H9 (cell line): ENCODE data around the gene BRAF. TPM values are rescaled to one million over a fixed set of nuclear protein-coding genes. Genes with fewer than 3 reads are reported as not detected.

Source experiments
- DNase-seq: peaks from one replicate; pipeline ENCODE4 v3.0.0-alpha.2; 2017
- H2AFZ ChIP-seq: one replicate; pipeline ENCODE4 v1.6.1; 2013; ENCODE audit warnings: mild to moderate bottlenecking, low read length, control low read depth, moderate library complexity
- H2AK5ac ChIP-seq: 2 replicates; pipeline ENCODE4 v1.6.1; 2013; ENCODE audit warnings: low read length, control low read depth, mixed read lengths; ENCODE audit not compliant: insufficient read length
- H2BK120ac ChIP-seq: one replicate; pipeline ENCODE4 v1.6.1; 2013; ENCODE audit warnings: low read depth, mild to moderate bottlenecking, low read length, control low read depth, inconsistent platforms; ENCODE audit not compliant: poor library complexity, severe bottlenecking
- H2BK12ac ChIP-seq: 2 replicates; pipeline ENCODE4 v1.6.1; 2013; ENCODE audit warnings: low read length, control low read depth, mixed read lengths, low read depth; ENCODE audit not compliant: insufficient read length
- H2BK15ac ChIP-seq: 2 replicates; pipeline ENCODE4 v1.6.1; 2013; ENCODE audit warnings: low read depth, low read length, control low read depth
- H2BK20ac ChIP-seq: one replicate; pipeline ENCODE4 v1.6.1; 2013; ENCODE audit warnings: low read depth, mild to moderate bottlenecking, low read length, control low read depth, inconsistent platforms; ENCODE audit not compliant: poor library complexity, severe bottlenecking
- H2BK5ac ChIP-seq: 2 replicates; pipeline ENCODE4 v1.6.1; 2013; ENCODE audit warnings: low read length, control low read depth, mixed read lengths; ENCODE audit not compliant: insufficient read length
- H3K14ac ChIP-seq: 2 replicates; pipeline ENCODE4 v1.6.1; 2013; ENCODE audit warnings: low read length, control low read depth; ENCODE audit not compliant: insufficient read depth
- H3K18ac ChIP-seq: 2 replicates; pipeline ENCODE4 v1.6.1; 2013; ENCODE audit warnings: low read depth, mild to moderate bottlenecking, mixed read lengths, low read length, control low read depth; ENCODE audit not compliant: insufficient read length
- H3K23ac ChIP-seq: 2 replicates; pipeline ENCODE4 v1.6.1; 2013; ENCODE audit warnings: low read length, control low read depth, mixed read lengths, low read depth; ENCODE audit not compliant: insufficient read length
- H3K23me2 ChIP-seq: 2 replicates; pipeline ENCODE4 v1.6.1; 2013; ENCODE audit warnings: low read depth, mild to moderate bottlenecking, mixed read lengths, low read length, control low read depth; ENCODE audit not compliant: insufficient read length, poor library complexity, severe bottlenecking
- H3K27ac ChIP-seq: 2 replicates; pipeline ENCODE4 v1.5.1; 2013; ENCODE audit warnings: low read length, control low read depth, mixed read lengths, low read depth; ENCODE audit not compliant: insufficient read length
- H3K27me3 ChIP-seq: 2 replicates; pipeline ENCODE4 v1.6.1; 2013; ENCODE audit warnings: low read length, control low read depth, inconsistent platforms; ENCODE audit not compliant: insufficient read depth
- H3K4ac ChIP-seq: 2 replicates; pipeline ENCODE4 v1.6.1; 2013; ENCODE audit warnings: low read depth, mild to moderate bottlenecking, control low read depth, inconsistent platforms, low read length, moderate library complexity
- H3K4me1 ChIP-seq: 2 replicates; pipeline ENCODE4 v1.6.1; 2013; ENCODE audit warnings: low read length, control low read depth, inconsistent platforms; ENCODE audit not compliant: insufficient read depth
- H3K4me2 ChIP-seq: 2 replicates; pipeline ENCODE4 v1.6.1; 2013; ENCODE audit warnings: low read length, control low read depth, mixed read lengths; ENCODE audit not compliant: insufficient read length, insufficient read depth
- H3K56ac ChIP-seq: 2 replicates; pipeline ENCODE4 v1.6.1; 2013; ENCODE audit warnings: low read depth, mild to moderate bottlenecking, mixed read lengths, low read length, control low read depth; ENCODE audit not compliant: insufficient read length
- H3K79me1 ChIP-seq: 2 replicates; pipeline ENCODE4 v1.6.1; 2013; ENCODE audit warnings: low read depth, mild to moderate bottlenecking, moderate library complexity, low read length, control low read depth, inconsistent platforms; ENCODE audit not compliant: insufficient read depth, poor library complexity, severe bottlenecking
- H3K79me2 ChIP-seq: 2 replicates; pipeline ENCODE4 v1.6.1; 2013; ENCODE audit warnings: low read length, control low read depth, inconsistent platforms; ENCODE audit not compliant: insufficient read depth
- H3K9ac ChIP-seq: 2 replicates; pipeline ENCODE4 v1.6.1; 2013; ENCODE audit warnings: low read length, control low read depth, mixed read lengths; ENCODE audit not compliant: insufficient read length; ENCODE audit errors: extremely low read depth
- H3K9me3 ChIP-seq: one replicate; pipeline ENCODE4 v1.6.1; 2013; ENCODE audit warnings: low read depth, low read length, inconsistent platforms; ENCODE audit not compliant: control insufficient read depth
- H3T11ph ChIP-seq: one replicate; pipeline ENCODE4 v1.6.1; 2013; ENCODE audit warnings: mild to moderate bottlenecking, low read length, control low read depth, inconsistent platforms
- H4K20me1 ChIP-seq: one replicate; pipeline ENCODE4 v1.6.1; 2013; ENCODE audit not compliant: control insufficient read depth, insufficient read length, insufficient read depth
- H4K5ac ChIP-seq: 2 replicates; pipeline ENCODE4 v1.6.1; 2013; ENCODE audit warnings: low read depth, mild to moderate bottlenecking, mixed read lengths, low read length, control low read depth; ENCODE audit not compliant: insufficient read length
- H4K8ac ChIP-seq: replicated peaks from 2 replicates; pipeline ENCODE4 v1.6.1; 2013; ENCODE audit warnings: low read length, control low read depth, mixed read lengths, low read depth; ENCODE audit not compliant: insufficient read length
- H4K91ac ChIP-seq: 2 replicates; pipeline ENCODE4 v1.6.1; 2013; ENCODE audit warnings: low read depth, mild to moderate bottlenecking, moderate library complexity, mixed read lengths, low read length, control low read depth; ENCODE audit not compliant: insufficient read length
- H3K27ac Mint-ChIP-seq, 3 experiments: 2 replicates in 2 of 3; 3 replicates in 1 of 3; pipeline ENCODE4 v1.8.0; 2020 to 2021; ENCODE audit warnings: mixed read lengths in 3 of 3, mild to moderate bottlenecking in 1 of 3, moderate library complexity in 1 of 3
- H3K27me3 Mint-ChIP-seq: 2 replicates; pipeline ENCODE4 v1.8.0; 2021; ENCODE audit warnings: low read depth, mild to moderate bottlenecking, moderate library complexity, mixed read lengths
- H3K36me3 Mint-ChIP-seq, 3 experiments: 2 replicates in 2 of 3; 3 replicates in 1 of 3; pipeline ENCODE4 v1.8.0; 2020 to 2021; ENCODE audit warnings: low read depth in 3 of 3, mixed read lengths in 3 of 3; ENCODE audit not compliant: insufficient read depth in 1 of 3
- H3K4me1 Mint-ChIP-seq, 2 experiments: 2 replicates each; pipeline ENCODE4 v1.8.0; 2020; ENCODE audit warnings: mixed read lengths in 2 of 2
- H3K4me3 Mint-ChIP-seq, 2 experiments: 2 replicates in 1 of 2; 3 replicates in 1 of 2; pipeline ENCODE4 v1.8.0; 2020 to 2021; ENCODE audit warnings: mild to moderate bottlenecking in 2 of 2, mixed read lengths in 2 of 2, moderate library complexity in 1 of 2
- H3K9me3 Mint-ChIP-seq, 2 experiments: 2 replicates in 1 of 2; 3 replicates in 1 of 2; pipeline ENCODE4 v1.8.0; 2020; ENCODE audit warnings: mild to moderate bottlenecking in 2 of 2, mixed read lengths in 2 of 2, moderate library complexity in 1 of 2
- WGBS: extraction: QIAGEN DNeasy Blood & Tissue Kit; methylation state at CpG from one replicate; pipeline ENCODE4 v1.1.7; 2013; ENCODE audit warnings: missing lambda C conversion rate, low lambda C conversion rate, mixed read lengths; ENCODE audit not compliant: insufficient read length; ENCODE audit errors: extremely low coverage; 5-methylcytosine and 5-hydroxymethylcytosine counted together
- total RNA-seq: library from RNA; stranded (reverse); gene quantifications from 2 replicates; pipeline ENCODE4 v1.2.1, GENCODE V29; 2021
- TF ChIP-seq, protein P1 (sequence below): fragments of 200-600 bp; sonication (generic); conservative IDR thresholded peaks from 3 replicates; pipeline ENCODE4 v1.8.0; 2021; ENCODE audit warnings: antibody characterized with exemption, mild to moderate bottlenecking

BRAF gene
- total RNA-seq, 1 experiment from 2014 or later = 32.9 TPM

GRCh38 chr7:140674356-140674800 lies 250.4 kb downstream of the BRAF start:
- no peak overlapping the region for H3K18ac ChIP-seq
- H2BK20ac ChIP-seq = no peak overlapping the region
- no peak overlapping the region for H3K27ac Mint-ChIP-seq
- peaks cover 6% of the 10 kb centered on the region for H3K23me2 ChIP-seq
- no peaks in the 10 kb centered on the region for H3K9me3 Mint-ChIP-seq
- no peak overlapping the region for H2AFZ ChIP-seq
- H3K4me2 ChIP-seq = peak overlapping the region; percentile 55
- H3K4me1 ChIP-seq = no peaks in the 10 kb centered on the region; the same call in 1 of the 2 replicates
- H2BK5ac ChIP-seq = no peak overlapping the region
- H4K5ac ChIP-seq = no peak overlapping the region
- TF ChIP-seq, protein P1, sequence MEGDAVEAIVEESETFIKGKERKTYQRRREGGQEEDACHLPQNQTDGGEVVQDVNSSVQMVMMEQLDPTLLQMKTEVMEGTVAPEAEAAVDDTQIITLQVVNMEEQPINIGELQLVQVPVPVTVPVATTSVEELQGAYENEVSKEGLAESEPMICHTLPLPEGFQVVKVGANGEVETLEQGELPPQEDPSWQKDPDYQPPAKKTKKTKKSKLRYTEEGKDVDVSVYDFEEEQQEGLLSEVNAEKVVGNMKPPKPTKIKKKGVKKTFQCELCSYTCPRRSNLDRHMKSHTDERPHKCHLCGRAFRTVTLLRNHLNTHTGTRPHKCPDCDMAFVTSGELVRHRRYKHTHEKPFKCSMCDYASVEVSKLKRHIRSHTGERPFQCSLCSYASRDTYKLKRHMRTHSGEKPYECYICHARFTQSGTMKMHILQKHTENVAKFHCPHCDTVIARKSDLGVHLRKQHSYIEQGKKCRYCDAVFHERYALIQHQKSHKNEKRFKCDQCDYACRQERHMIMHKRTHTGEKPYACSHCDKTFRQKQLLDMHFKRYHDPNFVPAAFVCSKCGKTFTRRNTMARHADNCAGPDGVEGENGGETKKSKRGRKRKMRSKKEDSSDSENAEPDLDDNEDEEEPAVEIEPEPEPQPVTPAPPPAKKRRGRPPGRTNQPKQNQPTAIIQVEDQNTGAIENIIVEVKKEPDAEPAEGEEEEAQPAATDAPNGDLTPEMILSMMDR = no peak
- H3K9me3 ChIP-seq = no peaks in the 10 kb centered on the region
- no peak overlapping the region for H2BK15ac ChIP-seq
- no peak overlapping the region for H2AK5ac ChIP-seq
- no peak overlapping the region for H3K9ac ChIP-seq
- H3K56ac ChIP-seq = no peak overlapping the region
- no peaks in the 10 kb centered on the region for H4K20me1 ChIP-seq
- peaks cover 15 to 18% of the 10 kb centered on the region in 2 experiments for H3K4me1 Mint-ChIP-seq
- no peak overlapping the region for H3K27ac ChIP-seq
- no peak overlapping the region for H3K14ac ChIP-seq
- H4K91ac ChIP-seq = no peak overlapping the region
- no peaks in the 10 kb centered on the region; the same call in 1 of the 2 replicates for H3K27me3 ChIP-seq
- H3K27me3 Mint-ChIP-seq = peaks cover 3% of the 10 kb centered on the region; the same call in 1 of the 2 replicates
- no peak overlapping the region for H3K23ac ChIP-seq
- H4K8ac ChIP-seq = no peak overlapping the region
- H3K36me3 Mint-ChIP-seq = peaks cover 1 to 9% (median 4%) of the 10 kb centered on the region in 3 experiments; a peak in 6 of 7 replicates
- no peak overlapping the region for H3T11ph ChIP-seq
- whole genome bisulfite sequencing = no CpG with 5 or more reads among the region's 5 CpGs
- no peak for DNase-seq
- H3K79me1 ChIP-seq = no peaks in the 10 kb centered on the region
- no peak overlapping the region for H2BK12ac ChIP-seq
- H3K4me3 Mint-ChIP-seq = peak overlapping the region in 1 of 2 experiments; percentile 67; a peak in 3 of 5 replicates
- no peak overlapping the region for H2BK120ac ChIP-seq
- no peak overlapping the region for H3K4ac ChIP-seq
- H3K79me2 ChIP-seq = no peaks in the 10 kb centered on the region
